Medulla oblongata (tissue), 1 donor: ENCODE measurements around the gene FOXD4L6.
"Not testable (repeated sequence)": the region's sequence is repeated elsewhere in the genome, so short reads cannot be mapped to it uniquely, and the experiment has no call there.

Experiments
- DNase-seq: peaks from one replicate; pipeline ENCODE4 v3.0.0-alpha.2; 2015; ENCODE audit errors: extremely low spot score

The FOXD4L6 gene

GRCh38 chr9:41100508-41100907 is 28.0 kb downstream of the FOXD4L6 start:
- DNase-seq, result not testable (repeated sequence)

GRCh38 chr9:41098759-41099158 is 29.7 kb downstream of the FOXD4L6 start:
- not testable (repeated sequence) for DNase-seq

GRCh38 chr9:41095060-41095459 is 33.4 kb downstream of the FOXD4L6 start:
- DNase-seq, result not testable (repeated sequence)

GRCh38 chr9:41094010-41094773 is 34.3 kb downstream of the FOXD4L6 start:
- not testable (repeated sequence) for DNase-seq

GRCh38 chr9:41090922-41091321 is 37.6 kb downstream of the FOXD4L6 start:
- not testable (repeated sequence) for DNase-seq

- DNase-seq, result not testable (repeated sequence)
Observed at GRCh38 chr9:41090386-41090785, 38.1 kb downstream of the FOXD4L6 start.

GRCh38 chr9:41088450-41089059 is 39.9 kb downstream of the FOXD4L6 start:
- DNase-seq, result not testable (repeated sequence)

GRCh38 chr9:41087929-41088328 is 40.6 kb downstream of the FOXD4L6 start:
- DNase-seq, result not testable (repeated sequence)

- DNase-seq, result not testable (repeated sequence)
Observed at GRCh38 chr9:41087157-41087780, 41.2 kb downstream of the FOXD4L6 start.

GRCh38 chr9:41086685-41087084 is 41.8 kb downstream of the FOXD4L6 start:
- not testable (repeated sequence) for DNase-seq

- peak; percentile 62 for DNase-seq
Observed at GRCh38 chr9:41086215-41086614, 42.3 kb downstream of the FOXD4L6 start.

- DNase-seq, result not testable (repeated sequence)
Observed at GRCh38 chr9:41082358-41082757, 46.1 kb downstream of the FOXD4L6 start.

GRCh38 chr9:41079464-41079863 is 49.0 kb downstream of the FOXD4L6 start:
- not testable (repeated sequence) for DNase-seq

- not testable (repeated sequence) for DNase-seq
Observed at GRCh38 chr9:41077586-41077985, 50.9 kb downstream of the FOXD4L6 start.
